ENCODE data around the gene VWC2. TPM values are rescaled to one million over a fixed set of nuclear protein-coding genes. Genes with fewer than 3 reads are reported as not detected.

Gene VWC2
- total and polyA plus RNA-seq, 10 of the 15 experiments (the other 5 are each of a cell fraction or from before 2014, with no cell fraction given) = 0.01 to 0.06 (median 0.03) TPM; not detected in 7

GRCh38 chr7:49791088-49791741 is 17.8 kb downstream of the VWC2 start (continued):
- TF ChIP-seq, protein P1, sequence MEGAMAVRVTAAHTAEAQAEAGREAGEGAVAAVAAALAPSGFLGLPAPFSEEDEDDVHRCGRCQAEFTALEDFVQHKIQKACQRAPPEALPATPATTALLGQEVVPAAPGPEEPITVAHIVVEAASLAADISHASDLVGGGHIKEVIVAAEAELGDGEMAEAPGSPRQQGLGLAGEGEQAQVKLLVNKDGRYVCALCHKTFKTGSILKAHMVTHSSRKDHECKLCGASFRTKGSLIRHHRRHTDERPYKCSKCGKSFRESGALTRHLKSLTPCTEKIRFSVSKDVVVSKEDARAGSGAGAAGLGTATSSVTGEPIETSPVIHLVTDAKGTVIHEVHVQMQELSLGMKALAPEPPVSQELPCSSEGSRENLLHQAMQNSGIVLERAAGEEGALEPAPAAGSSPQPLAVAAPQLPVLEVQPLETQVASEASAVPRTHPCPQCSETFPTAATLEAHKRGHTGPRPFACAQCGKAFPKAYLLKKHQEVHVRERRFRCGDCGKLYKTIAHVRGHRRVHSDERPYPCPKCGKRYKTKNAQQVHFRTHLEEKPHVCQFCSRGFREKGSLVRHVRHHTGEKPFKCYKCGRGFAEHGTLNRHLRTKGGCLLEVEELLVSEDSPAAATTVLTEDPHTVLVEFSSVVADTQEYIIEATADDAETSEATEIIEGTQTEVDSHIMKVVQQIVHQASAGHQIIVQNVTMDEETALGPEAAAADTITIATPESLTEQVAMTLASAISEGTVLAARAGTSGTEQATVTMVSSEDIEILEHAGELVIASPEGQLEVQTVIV (IDR thresholded peaks at IDR 0.05; ENCODE audit: borderline replicate concordance, partially characterized antibody) = no peak
- TF ChIP-seq PKNOX1 (IDR thresholded peaks at IDR 0.05) (no peak), CEBPB (IDR thresholded peaks at IDR 0.05; ENCODE audit: borderline replicate concordance in 1 of 2, low read depth in 2 of 2, low read length in 2 of 2) (no peak), ZNF384 (IDR thresholded peaks at IDR 0.05; ENCODE audit: borderline replicate concordance, low read depth, low read length) (no peak)
- TF ChIP-seq, protein P2, sequence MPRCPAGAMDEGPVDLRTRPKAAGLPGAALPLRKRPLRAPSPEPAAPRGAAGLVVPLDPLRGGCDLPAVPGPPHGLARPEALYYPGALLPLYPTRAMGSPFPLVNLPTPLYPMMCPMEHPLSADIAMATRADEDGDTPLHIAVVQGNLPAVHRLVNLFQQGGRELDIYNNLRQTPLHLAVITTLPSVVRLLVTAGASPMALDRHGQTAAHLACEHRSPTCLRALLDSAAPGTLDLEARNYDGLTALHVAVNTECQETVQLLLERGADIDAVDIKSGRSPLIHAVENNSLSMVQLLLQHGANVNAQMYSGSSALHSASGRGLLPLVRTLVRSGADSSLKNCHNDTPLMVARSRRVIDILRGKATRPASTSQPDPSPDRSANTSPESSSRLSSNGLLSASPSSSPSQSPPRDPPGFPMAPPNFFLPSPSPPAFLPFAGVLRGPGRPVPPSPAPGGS (IDR thresholded peaks at IDR 0.05; ENCODE audit: borderline replicate concordance, insufficient read depth, low read depth, low read length, poor library complexity, severe bottlenecking) = no peak
